Smooth muscle cell (in vitro differentiated cells): Measurements from ENCODE around the gene CPNE8. TPM values are rescaled to one million over a fixed set of nuclear protein-coding genes. Genes with fewer than 3 reads are reported as not detected.

ENCODE experiments used
- DNase-seq: peaks from one replicate; lab custom pipeline; 2025; ENCODE audit not compliant: unreplicated experiment; lab: John Stamatoyannopoulos, UW
- H2AFZ ChIP-seq: fragments of 200-600 bp; sonication (generic); 2 replicates; pipeline ENCODE4 v1.6.0; 2016; ENCODE audit warnings: antibody characterized with exemption, low read depth, mild to moderate bottlenecking
- H3F3A ChIP-seq: fragments of 200-600 bp; sonication (generic); 2 replicates; pipeline ENCODE4 v1.6.0; 2017; ENCODE audit warnings: antibody characterized with exemption, low read depth
- H3K27ac ChIP-seq: fragments of 200-600 bp; sonication (generic); 2 replicates; pipeline ENCODE4 v1.5.1; 2016; ENCODE audit warnings: low read depth, mild to moderate bottlenecking
- H3K27me3 ChIP-seq: fragments of 200-600 bp; sonication (generic); 2 replicates; pipeline ENCODE4 v1.6.1; 2016; ENCODE audit warnings: low read depth, mild to moderate bottlenecking
- H3K36me3 ChIP-seq: fragments of 200-600 bp; sonication (generic); 2 replicates; pipeline ENCODE4 v1.5.1; 2016; ENCODE audit warnings: low read depth
- H3K4me1 ChIP-seq: fragments of 200-600 bp; sonication (generic); 2 replicates; pipeline ENCODE4 v1.5.1; 2016; ENCODE audit warnings: low read depth
- H3K4me2 ChIP-seq: fragments of 200-600 bp; sonication (generic); 2 replicates; pipeline ENCODE4 v1.6.0; 2016; ENCODE audit warnings: mild to moderate bottlenecking
- H3K4me3 ChIP-seq: fragments of 200-600 bp; sonication (generic); 2 replicates; pipeline ENCODE4 v1.5.1; 2016; ENCODE audit warnings: mild to moderate bottlenecking
- H3K79me2 ChIP-seq: fragments of 200-600 bp; sonication (generic); 2 replicates; pipeline ENCODE4 v1.6.0; 2016; ENCODE audit warnings: low read depth, mild to moderate bottlenecking
- H3K9ac ChIP-seq: fragments of 200-600 bp; sonication (generic); 2 replicates; pipeline ENCODE4 v1.6.0; 2016; ENCODE audit warnings: low read depth
- H3K9me3 ChIP-seq: fragments of 200-600 bp; sonication (generic); replicated peaks from 2 replicates; pipeline ENCODE4 v1.5.1; 2016; ENCODE audit warnings: low read depth
- H4K20me1 ChIP-seq: fragments of 200-600 bp; sonication (generic); 2 replicates; pipeline ENCODE4 v1.6.0; 2016; ENCODE audit warnings: low read depth
- WGBS: methylation state at CpG from one replicate; pipeline ENCODE4 v1.1.7; 2016; ENCODE audit warnings: low lambda C conversion rate; 5-methylcytosine and 5-hydroxymethylcytosine counted together
- polyA plus RNA-seq: library from polyadenylated mRNA; unstranded; fragments of >200 nt; fragmentation: Nextera tagmentation; extraction: Ambion mirVana; gene quantifications from 2 replicates; pipeline ENCODE4 v1.2.1, GENCODE V29; 2016
- total RNA-seq: library from RNA; depleted of rRNA; stranded (reverse); fragments of >200 nt; gene quantifications from 2 replicates; pipeline ENCODE4 v1.2.3, GENCODE V29; 2014
- TF ChIP-seq, protein P1 (sequence below): fragments of 200-600 bp; sonication (generic); IDR thresholded peaks from 2 replicates; pipeline ENCODE4 v1.5.1; 2017; ENCODE audit warnings: borderline replicate concordance, mild to moderate bottlenecking, antibody characterized with exemption; ENCODE audit not compliant: insufficient read depth, poor library complexity, severe bottlenecking

CPNE8 gene
- total and polyA plus RNA-seq, 2 experiments from 2014 or later, result 6.3 to 19.4 TPM

DNA sequence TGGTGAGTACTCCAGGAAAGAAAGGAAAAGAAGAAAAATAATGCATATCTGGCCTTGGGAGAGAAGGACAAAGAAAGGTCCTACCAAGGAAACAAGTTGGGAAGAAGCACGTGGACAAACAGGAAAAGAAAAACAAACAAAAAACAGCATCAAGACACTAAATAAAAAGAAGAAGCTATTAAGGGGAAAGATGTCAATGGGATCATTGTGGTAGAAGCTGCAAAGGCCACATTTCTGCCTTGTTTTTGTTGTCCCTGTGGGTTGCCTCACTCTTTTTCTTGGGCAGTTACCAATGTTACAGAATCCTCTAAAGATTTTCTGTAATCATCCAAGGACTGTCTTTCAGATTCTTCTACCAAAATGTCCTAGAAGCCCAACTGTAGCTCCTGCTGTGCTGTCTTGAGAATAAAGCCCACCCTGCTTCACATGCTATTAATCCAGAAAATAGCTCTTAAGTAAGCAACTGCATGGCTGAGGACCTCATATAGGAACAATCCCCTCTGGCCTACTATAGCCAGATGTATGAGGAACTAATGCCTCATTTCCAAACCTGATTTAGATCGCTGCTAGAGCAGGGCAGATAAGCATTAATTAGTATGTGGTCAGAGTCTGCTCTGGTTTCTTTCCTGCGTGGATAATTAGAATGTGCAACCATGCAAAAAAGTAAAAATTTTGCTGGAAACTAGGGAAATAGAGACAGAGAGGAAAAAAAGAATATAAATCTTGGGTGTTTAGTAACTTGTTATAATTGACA is 10.2 kb upstream of the CPNE8 start:
- no peak overlapping the region for H3K27ac ChIP-seq
- peaks cover 9% of the 10 kb centered on the region for H3K4me1 ChIP-seq

DNA sequence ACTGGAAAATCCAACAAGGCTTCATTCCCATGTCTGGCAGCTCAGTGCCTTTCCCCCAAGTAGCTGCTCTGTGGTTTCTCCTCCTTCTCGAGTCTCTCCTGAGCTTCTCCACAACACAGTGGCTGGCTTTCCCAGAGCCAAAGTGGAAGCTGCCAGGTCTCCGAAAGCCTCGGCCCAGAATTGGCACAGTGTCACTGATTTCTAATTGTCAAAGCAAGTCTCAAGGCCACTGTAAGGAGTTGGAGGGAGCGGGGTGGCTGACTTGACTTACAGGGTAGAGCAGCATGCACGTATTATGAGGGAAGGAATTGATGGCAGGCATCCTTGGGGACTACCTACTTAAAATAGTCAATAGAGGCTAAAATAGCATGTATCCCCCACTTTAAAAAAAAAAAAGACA is 6.7 kb upstream of the CPNE8 start:
- TF ChIP-seq, protein P1, sequence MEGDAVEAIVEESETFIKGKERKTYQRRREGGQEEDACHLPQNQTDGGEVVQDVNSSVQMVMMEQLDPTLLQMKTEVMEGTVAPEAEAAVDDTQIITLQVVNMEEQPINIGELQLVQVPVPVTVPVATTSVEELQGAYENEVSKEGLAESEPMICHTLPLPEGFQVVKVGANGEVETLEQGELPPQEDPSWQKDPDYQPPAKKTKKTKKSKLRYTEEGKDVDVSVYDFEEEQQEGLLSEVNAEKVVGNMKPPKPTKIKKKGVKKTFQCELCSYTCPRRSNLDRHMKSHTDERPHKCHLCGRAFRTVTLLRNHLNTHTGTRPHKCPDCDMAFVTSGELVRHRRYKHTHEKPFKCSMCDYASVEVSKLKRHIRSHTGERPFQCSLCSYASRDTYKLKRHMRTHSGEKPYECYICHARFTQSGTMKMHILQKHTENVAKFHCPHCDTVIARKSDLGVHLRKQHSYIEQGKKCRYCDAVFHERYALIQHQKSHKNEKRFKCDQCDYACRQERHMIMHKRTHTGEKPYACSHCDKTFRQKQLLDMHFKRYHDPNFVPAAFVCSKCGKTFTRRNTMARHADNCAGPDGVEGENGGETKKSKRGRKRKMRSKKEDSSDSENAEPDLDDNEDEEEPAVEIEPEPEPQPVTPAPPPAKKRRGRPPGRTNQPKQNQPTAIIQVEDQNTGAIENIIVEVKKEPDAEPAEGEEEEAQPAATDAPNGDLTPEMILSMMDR, result no peak
- no peak overlapping the region for H3K9ac ChIP-seq
- no peaks in the 10 kb centered on the region for H3F3A ChIP-seq
- H3K9me3 ChIP-seq, result no peaks in the 10 kb centered on the region
- no peak overlapping the region for H3K4me3 ChIP-seq
- no peaks in the 10 kb centered on the region for H3K36me3 ChIP-seq
- no peaks in the 10 kb centered on the region for H3K27me3 ChIP-seq
- no peak for DNase-seq
- 87% methylated on average over 5 of the region's 5 CpGs for WGBS
- H3K27ac ChIP-seq, result no peak overlapping the region
- H3K4me2 ChIP-seq, result no peak overlapping the region
- peaks cover 9% of the 10 kb centered on the region for H3K4me1 ChIP-seq
- no peaks in the 10 kb centered on the region for H4K20me1 ChIP-seq
- no peaks in the 10 kb centered on the region for H3K79me2 ChIP-seq
- H2AFZ ChIP-seq, result no peak overlapping the region

More for the DNA sequence above, 10.2 kb upstream of the CPNE8 start:
- TF ChIP-seq, protein P1, result no peak
- DNase-seq, result no peak
- Histone ChIP-seq H3K4me2 (peak overlapping the region; percentile 17), H3K9ac (no peak overlapping the region), H3K79me2 (no peaks in the 10 kb centered on the region), H3F3A (no peaks in the 10 kb centered on the region), H3K27me3 (no peaks in the 10 kb centered on the region), H3K36me3 (no peaks in the 10 kb centered on the region), H2AFZ (peak overlapping the region; percentile 1), H3K9me3 (no peaks in the 10 kb centered on the region), H3K4me3 (no peak overlapping the region), H4K20me1 (no peaks in the 10 kb centered on the region)
- 44% methylated on average over 3 of the region's 3 CpGs for WGBS

DNA sequence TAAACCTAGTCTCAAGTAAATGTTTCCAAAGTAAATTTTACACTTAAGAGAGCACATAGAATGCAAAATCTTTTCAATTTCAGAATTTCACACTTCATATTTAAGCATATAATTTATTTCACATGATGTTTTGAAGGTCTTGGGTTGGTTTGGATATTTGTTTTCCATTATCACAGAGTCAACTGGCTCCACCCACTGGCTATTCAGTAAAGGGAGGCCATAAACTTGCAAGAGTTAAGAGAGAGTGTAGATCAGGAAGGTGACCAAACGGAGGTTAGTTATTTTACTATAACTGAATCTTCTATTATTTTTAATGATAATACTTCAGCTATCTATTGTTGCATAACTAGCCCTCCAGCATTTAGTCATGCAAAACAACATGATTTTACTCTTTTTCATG is 6.2 kb upstream of the CPNE8 start:
- TF ChIP-seq, protein P1, result no peak
- no peak for DNase-seq
- WGBS, result 58% methylated on average over 1 of the region's 1 CpG
- Histone ChIP-seq H3F3A (no peaks in the 10 kb centered on the region), H3K36me3 (no peaks in the 10 kb centered on the region), H2AFZ (no peak overlapping the region), H3K9me3 (no peaks in the 10 kb centered on the region), H3K9ac (no peak overlapping the region), H4K20me1 (no peaks in the 10 kb centered on the region), H3K27ac (no peak overlapping the region), H3K79me2 (no peaks in the 10 kb centered on the region), H3K27me3 (no peaks in the 10 kb centered on the region), H3K4me3 (no peak overlapping the region), H3K4me2 (no peak overlapping the region), H3K4me1 (peaks cover 9% of the 10 kb centered on the region)
